Measurements from ENCODE around the gene IGSF10. TPM values are rescaled to one million over a fixed set of nuclear protein-coding genes. Genes with fewer than 3 reads are reported as not detected.

Gene IGSF10
- total and polyA plus RNA-seq, 2 of the 13 experiments (the other 11 are each of a cell fraction or from before 2014, with no cell fraction given): 0.16 TPM; not detected in 1

DNA sequence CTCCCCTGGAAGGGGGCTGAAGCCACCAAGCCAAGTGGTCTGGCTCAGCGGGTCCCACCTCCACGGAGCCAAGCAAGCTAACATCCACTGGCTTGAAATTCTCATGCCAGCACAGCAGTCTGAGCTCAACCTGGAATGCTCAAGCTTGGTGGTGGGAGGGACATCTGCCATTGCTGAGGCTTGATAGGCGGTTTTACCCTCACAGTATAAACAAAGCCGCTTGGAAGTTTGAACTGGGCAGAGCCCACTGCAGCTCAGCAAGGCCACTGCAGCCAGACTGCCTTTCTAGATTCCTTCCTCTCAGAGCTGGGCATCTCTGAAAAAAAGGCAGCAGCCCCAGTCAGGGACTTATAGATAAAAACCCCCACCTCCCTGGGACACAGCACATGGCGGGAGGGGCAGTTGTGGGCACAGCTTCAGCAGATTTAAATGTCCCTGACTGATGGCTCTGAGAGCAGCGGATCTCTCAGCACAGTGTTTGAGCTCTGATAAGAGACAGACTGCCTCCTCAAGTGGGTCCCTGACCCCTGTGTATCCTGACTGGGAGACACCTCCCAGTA is 23.2 kb upstream of the IGSF10 start:
- DNase-seq (ENCODE audit: low spot score) (peak; percentile 5), FAIRE-seq (no peak), ATAC-seq (peak; percentile 80)
- H3K4me1 ChIP-seq (ENCODE audit: insufficient read depth, low read length): no peaks in the 10 kb centered on the region
- WGBS (ENCODE audit: low lambda C conversion rate): 0% methylated on average over 1 of the region's 6 CpGs
- in situ Hi-C loops (cut with HindIII; ENCODE audit: extremely low pct_ligation_motif_present, low pct_unique_long_range_greater_than_20kb): no loop called here
- no peak overlapping the region for H3K4me3 ChIP-seq (replicated peaks in 1 of 3; ENCODE audit: insufficient read depth in 1 of 3, low read depth in 2 of 3, low read length in 3 of 3)
- H2AFZ ChIP-seq (ENCODE audit: low read length): no peak overlapping the region
- ChIA-PET POLR2A (no interaction called here), CTCF (ENCODE audit: low intra/inter-chr PET ratio, low total read pairs) (no interaction called here)
- H3K9ac ChIP-seq (ENCODE audit: insufficient read depth, low read depth, low read length): no peak overlapping the region
- intact Hi-C loops (cut with micrococcal nuclease; ENCODE audit: unreplicated experiment): no loop called here
- no peaks in the 10 kb centered on the region for H3K9me3 ChIP-seq (ENCODE audit: low read length)
- no peaks in the 10 kb centered on the region for H3K36me3 ChIP-seq (replicated peaks in 1 of 2; ENCODE audit: control insufficient read depth in 1 of 2, insufficient read depth in 2 of 2, low read length in 2 of 2)
- TF ChIP-seq, protein P1, sequence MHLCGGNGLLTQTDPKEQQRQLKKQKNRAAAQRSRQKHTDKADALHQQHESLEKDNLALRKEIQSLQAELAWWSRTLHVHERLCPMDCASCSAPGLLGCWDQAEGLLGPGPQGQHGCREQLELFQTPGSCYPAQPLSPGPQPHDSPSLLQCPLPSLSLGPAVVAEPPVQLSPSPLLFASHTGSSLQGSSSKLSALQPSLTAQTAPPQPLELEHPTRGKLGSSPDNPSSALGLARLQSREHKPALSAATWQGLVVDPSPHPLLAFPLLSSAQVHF (CRISPR knock-in tag; IDR thresholded peaks at IDR 0.05): no peak
- TF ChIP-seq HOXA7 (CRISPR knock-in tag; IDR thresholded peaks at IDR 0.05) (no peak), ZNF329 (CRISPR knock-in tag; IDR thresholded peaks at IDR 0.05; ENCODE audit: low read depth) (no peak), BRD4 (CRISPR knock-in tag; IDR thresholded peaks at IDR 0.05) (no peak), GATAD1 (CRISPR knock-in tag; IDR thresholded peaks at IDR 0.05) (no peak), AGO1 (IDR thresholded peaks at IDR 0.05; ENCODE audit: low read depth, low read length, poor library complexity, severe bottlenecking) (no peak), MEF2D (CRISPR knock-in tag; IDR thresholded peaks at IDR 0.05) (no peak), HCFC1 (IDR thresholded peaks at IDR 0.05; ENCODE audit: low read depth, low read length) (no peak), ZFP41 (CRISPR knock-in tag; IDR thresholded peaks at IDR 0.05; ENCODE audit: borderline replicate concordance) (no peak)
- no peaks in the 10 kb centered on the region for H3K79me2 ChIP-seq (ENCODE audit: insufficient read depth, low read length)
- no peaks in the 10 kb centered on the region for H3K27me3 ChIP-seq (ENCODE audit: control insufficient read depth in 1 of 2, insufficient read depth in 2 of 2, low read length in 2 of 2)
- no peak overlapping the region for H3K27ac ChIP-seq (ENCODE audit: extremely low read length, insufficient read depth, low read length)
- no TSS peak for BruUV-seq (replicated peaks)
- H3K4me2 ChIP-seq (ENCODE audit: low read depth, low read length): no peak overlapping the region
- no peaks in the 10 kb centered on the region for H4K20me1 ChIP-seq (ENCODE audit: insufficient read depth, low read length)

DNA sequence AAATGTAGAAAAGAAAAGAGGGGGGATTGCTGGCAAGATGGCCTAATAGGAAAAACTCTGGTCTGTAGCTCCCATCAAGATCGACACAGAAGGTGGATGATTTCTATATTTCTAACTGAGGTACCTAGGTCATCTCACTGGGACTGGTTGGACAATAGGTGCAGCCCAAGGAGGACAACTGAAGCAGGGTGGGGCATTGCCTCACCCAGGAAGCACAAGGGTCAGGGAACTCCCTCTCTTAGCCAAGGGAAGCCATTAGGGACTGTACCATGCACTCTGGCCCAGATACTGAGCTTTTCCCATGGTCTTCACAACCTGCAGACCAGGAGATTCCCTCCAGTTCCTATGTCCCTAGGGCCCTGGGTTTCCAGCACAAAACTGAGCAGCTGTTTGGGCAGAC is 22.6 kb upstream of the IGSF10 start:
- WGBS (ENCODE audit: low lambda C conversion rate): 87% methylated on average over 1 of the region's 1 CpG
- H3K9ac ChIP-seq (ENCODE audit: insufficient read depth, low read depth, low read length): no peak overlapping the region
- ChIA-PET POLR2A (no interaction called here), CTCF (ENCODE audit: low intra/inter-chr PET ratio, low total read pairs) (no interaction called here)
- no peaks in the 10 kb centered on the region for H4K20me1 ChIP-seq (ENCODE audit: insufficient read depth, low read length)
- no peak overlapping the region for H3K27ac ChIP-seq (ENCODE audit: extremely low read length, insufficient read depth, low read length)
- FAIRE-seq (no peak), DNase-seq (ENCODE audit: low spot score) (no peak), ATAC-seq (no peak; the same call in 2 of the 3 replicates)
- in situ Hi-C loops (cut with HindIII; ENCODE audit: extremely low pct_ligation_motif_present, low pct_unique_long_range_greater_than_20kb) (no loop called here), intact Hi-C loops (cut with micrococcal nuclease; ENCODE audit: unreplicated experiment) (no loop called here)
- H3K79me2 ChIP-seq (ENCODE audit: insufficient read depth, low read length): no peaks in the 10 kb centered on the region
- no peaks in the 10 kb centered on the region for H3K36me3 ChIP-seq (replicated peaks in 1 of 2; ENCODE audit: control insufficient read depth in 1 of 2, insufficient read depth in 2 of 2, low read length in 2 of 2)
- no peak overlapping the region for H3K4me2 ChIP-seq (ENCODE audit: low read depth, low read length)
- no peaks in the 10 kb centered on the region for H3K27me3 ChIP-seq (ENCODE audit: control insufficient read depth in 1 of 2, insufficient read depth in 2 of 2, low read length in 2 of 2)
- H2AFZ ChIP-seq (ENCODE audit: low read length): no peak overlapping the region
- H3K4me3 ChIP-seq (replicated peaks in 1 of 3; ENCODE audit: insufficient read depth in 1 of 3, low read depth in 2 of 3, low read length in 3 of 3): no peak overlapping the region
- no peak for TF ChIP-seq FOXK1 (CRISPR knock-in tag; IDR thresholded peaks at IDR 0.05; ENCODE audit: borderline replicate concordance, low read depth)
- TF ChIP-seq, protein P2, sequence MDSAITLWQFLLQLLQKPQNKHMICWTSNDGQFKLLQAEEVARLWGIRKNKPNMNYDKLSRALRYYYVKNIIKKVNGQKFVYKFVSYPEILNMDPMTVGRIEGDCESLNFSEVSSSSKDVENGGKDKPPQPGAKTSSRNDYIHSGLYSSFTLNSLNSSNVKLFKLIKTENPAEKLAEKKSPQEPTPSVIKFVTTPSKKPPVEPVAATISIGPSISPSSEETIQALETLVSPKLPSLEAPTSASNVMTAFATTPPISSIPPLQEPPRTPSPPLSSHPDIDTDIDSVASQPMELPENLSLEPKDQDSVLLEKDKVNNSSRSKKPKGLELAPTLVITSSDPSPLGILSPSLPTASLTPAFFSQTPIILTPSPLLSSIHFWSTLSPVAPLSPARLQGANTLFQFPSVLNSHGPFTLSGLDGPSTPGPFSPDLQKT (CRISPR knock-in tag; IDR thresholded peaks at IDR 0.05; ENCODE audit: borderline replicate concordance): no peak
- TF ChIP-seq, protein P3, sequence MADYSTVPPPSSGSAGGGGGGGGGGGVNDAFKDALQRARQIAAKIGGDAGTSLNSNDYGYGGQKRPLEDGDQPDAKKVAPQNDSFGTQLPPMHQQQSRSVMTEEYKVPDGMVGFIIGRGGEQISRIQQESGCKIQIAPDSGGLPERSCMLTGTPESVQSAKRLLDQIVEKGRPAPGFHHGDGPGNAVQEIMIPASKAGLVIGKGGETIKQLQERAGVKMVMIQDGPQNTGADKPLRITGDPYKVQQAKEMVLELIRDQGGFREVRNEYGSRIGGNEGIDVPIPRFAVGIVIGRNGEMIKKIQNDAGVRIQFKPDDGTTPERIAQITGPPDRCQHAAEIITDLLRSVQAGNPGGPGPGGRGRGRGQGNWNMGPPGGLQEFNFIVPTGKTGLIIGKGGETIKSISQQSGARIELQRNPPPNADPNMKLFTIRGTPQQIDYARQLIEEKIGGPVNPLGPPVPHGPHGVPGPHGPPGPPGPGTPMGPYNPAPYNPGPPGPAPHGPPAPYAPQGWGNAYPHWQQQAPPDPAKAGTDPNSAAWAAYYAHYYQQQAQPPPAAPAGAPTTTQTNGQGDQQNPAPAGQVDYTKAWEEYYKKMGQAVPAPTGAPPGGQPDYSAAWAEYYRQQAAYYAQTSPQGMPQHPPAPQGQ (CRISPR knock-in tag; IDR thresholded peaks at IDR 0.05; ENCODE audit: borderline replicate concordance): no peak
- TF ChIP-seq, protein P4, sequence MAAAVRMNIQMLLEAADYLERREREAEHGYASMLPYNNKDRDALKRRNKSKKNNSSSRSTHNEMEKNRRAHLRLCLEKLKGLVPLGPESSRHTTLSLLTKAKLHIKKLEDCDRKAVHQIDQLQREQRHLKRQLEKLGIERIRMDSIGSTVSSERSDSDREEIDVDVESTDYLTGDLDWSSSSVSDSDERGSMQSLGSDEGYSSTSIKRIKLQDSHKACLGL (CRISPR knock-in tag; IDR thresholded peaks at IDR 0.05): no peak
- no peak for TF ChIP-seq ZNF816 (CRISPR knock-in tag; IDR thresholded peaks at IDR 0.05; ENCODE audit: borderline replicate concordance)
- no peak for TF ChIP-seq FOSL1 (CRISPR knock-in tag; IDR thresholded peaks at IDR 0.05; ENCODE audit: borderline replicate concordance)
- no peaks in the 10 kb centered on the region for H3K9me3 ChIP-seq (ENCODE audit: low read length)
- no TSS peak for BruUV-seq (replicated peaks)
- H3K4me1 ChIP-seq (ENCODE audit: insufficient read depth, low read length): no peaks in the 10 kb centered on the region

All from HepG2 (cell line).